PC-3 (cell line): Measurements from ENCODE around the gene ARID1A. TPM values are rescaled to one million over a fixed set of nuclear protein-coding genes. Genes with fewer than 3 reads are reported as not detected.

Source experiments
- ATAC-seq: fragments of 200-7000 bp; cut with Tn5 transposase; 2 replicates; pipeline ENCODE4 v1.9.1; 2020; ENCODE audit warnings: mild to moderate bottlenecking, moderate library complexity
- BruUV-seq: library from RNA; stranded (reverse); fragments of 400-500 nt; replicated peaks from 2 replicates; lab custom pipeline; 2021; lab: Mats Ljungman, UMichigan
- CTCF ChIA-PET: fragments of 300-600 bp; sonication (Branson Sonifier 250); formaldehyde crosslinking; loops from one replicate; lab custom pipeline; 2022; ENCODE audit warnings: antibody characterized with exemption; lab: Charles Lee
- POLR2A ChIA-PET: fragments of 300-600 bp; sonication (Branson Sonifier 250); formaldehyde crosslinking; loops from one replicate; lab custom pipeline; 2022; ENCODE audit warnings: antibody characterized with exemption; ENCODE audit not compliant: unreplicated experiment; lab: Charles Lee
- DNase-seq: peaks from one replicate; pipeline ENCODE4 v3.0.0-alpha.2; 2015
- H2AFZ ChIP-seq: fragments of 300-600 bp; sonication (generic); 2 replicates; pipeline ENCODE4 v1.6.0; 2016; ENCODE audit warnings: antibody characterized with exemption, low read length
- H3F3A ChIP-seq: fragments of 300-600 bp; sonication (generic); one replicate; pipeline ENCODE4 v1.6.0; 2017; ENCODE audit warnings: antibody characterized with exemption, low read length, control low read depth, mild to moderate bottlenecking; ENCODE audit not compliant: unreplicated experiment
- H3K27ac ChIP-seq: fragments of 300-600 bp; sonication (generic); 2 replicates; pipeline ENCODE4 v1.5.1; 2016; ENCODE audit warnings: mild to moderate bottlenecking, low read length
- H3K27me3 ChIP-seq: fragments of 300-600 bp; sonication (generic); 2 replicates; pipeline ENCODE4 v1.6.1; 2016; ENCODE audit warnings: low read length, mixed read lengths
- H3K36me3 ChIP-seq: fragments of 300-600 bp; sonication (generic); 2 replicates; pipeline ENCODE4 v1.6.1; 2016; ENCODE audit warnings: low read depth, mixed run types, low read length, mixed read lengths
- H3K4me1 ChIP-seq: fragments of 300-600 bp; sonication (generic); 2 replicates; pipeline ENCODE4 v1.5.1; 2016; ENCODE audit warnings: low read length; ENCODE audit not compliant: insufficient read depth
- H3K4me2 ChIP-seq: fragments of 300-600 bp; sonication (generic); 2 replicates; pipeline ENCODE4 v1.6.0; 2016; ENCODE audit warnings: low read length
- H3K4me3 ChIP-seq: fragments of 300-600 bp; sonication (generic); 2 replicates; pipeline ENCODE4 v1.5.1; 2016; ENCODE audit warnings: mild to moderate bottlenecking, low read length, mixed read lengths
- H3K79me2 ChIP-seq: fragments of 300-600 bp; sonication (generic); 2 replicates; pipeline ENCODE4 v1.6.1; 2017; ENCODE audit warnings: low read length, mixed read lengths
- H3K9ac ChIP-seq: fragments of 300-600 bp; sonication (generic); 2 replicates; pipeline ENCODE4 v1.6.0; 2016; ENCODE audit warnings: mild to moderate bottlenecking, low read length
- H3K9me2 ChIP-seq: fragments of 300-600 bp; sonication (generic); replicated peaks from 2 replicates; pipeline ENCODE4 v1.6.1; 2016; ENCODE audit warnings: mixed run types, low read length, mixed read lengths
- H3K9me3 ChIP-seq: fragments of 300-600 bp; sonication (generic); 2 replicates; pipeline ENCODE4 v1.6.1; 2016; ENCODE audit warnings: low read length, mixed read lengths
- H4K20me1 ChIP-seq: fragments of 300-600 bp; sonication (generic); 2 replicates; pipeline ENCODE4 v1.6.1; 2016; ENCODE audit warnings: low read length, mixed read lengths
- EZH2 ChIP-seq: fragments of 300-600 bp; sonication (generic); IDR thresholded peaks from one replicate; pipeline ENCODE4 v1.6.1; 2017; ENCODE audit warnings: antibody characterized with exemption, mild to moderate bottlenecking, low read length; ENCODE audit not compliant: unreplicated experiment
- EZH2phosphoT487 ChIP-seq: fragments of 300-600 bp; sonication (generic); IDR thresholded peaks from 2 replicates; pipeline ENCODE4 v1.6.1; 2018; ENCODE audit warnings: mild to moderate bottlenecking, antibody characterized with exemption, low read length, borderline replicate concordance
- intact Hi-C: fragments of 100-400 bp; cut with micrococcal nuclease; formaldehyde crosslinking; loops from 2 replicates; pipeline ENCODE4 v1.9.0; 2023
- total RNA-seq: library from RNA; depleted of rRNA; stranded (reverse); fragments of >200 nt; gene quantifications from 2 replicates; pipeline ENCODE4 v1.2.3, GENCODE V29; 2014
- TF ChIP-seq, protein P1 (sequence below): fragments of 300-600 bp; sonication (generic); conservative IDR thresholded peaks from 2 replicates; pipeline ENCODE4 v1.5.1; 2017; ENCODE audit warnings: antibody characterized with exemption, low read depth, mild to moderate bottlenecking, low read length

Gene ARID1A
- total RNA-seq, 1 experiment from 2014 or later, result 43.8 TPM

GRCh38 chr1:26684763-26685508 is 10.9 kb upstream of the ARID1A start:
- no peak for ATAC-seq
- CTCF ChIA-PET, result no interaction called here
- POLR2A ChIA-PET, result no interaction called here

GRCh38 chr1:26686795-26687194 is 9.0 kb upstream of the ARID1A start:
- peaks cover 3% of the 10 kb centered on the region; the same call in 1 of the 2 replicates for H3K4me1 ChIP-seq
- no peaks in the 10 kb centered on the region for H3K9me3 ChIP-seq
- no peaks in the 10 kb centered on the region for H3K27me3 ChIP-seq
- H3K4me2 ChIP-seq, result no peak overlapping the region
- ATAC-seq (no peak), DNase-seq (peak; percentile 47)
- H3F3A ChIP-seq, result no peaks in the 10 kb centered on the region
- TF ChIP-seq EZH2phosphoT487 (no peak), EZH2 (no peak)
- TF ChIP-seq, protein P1, sequence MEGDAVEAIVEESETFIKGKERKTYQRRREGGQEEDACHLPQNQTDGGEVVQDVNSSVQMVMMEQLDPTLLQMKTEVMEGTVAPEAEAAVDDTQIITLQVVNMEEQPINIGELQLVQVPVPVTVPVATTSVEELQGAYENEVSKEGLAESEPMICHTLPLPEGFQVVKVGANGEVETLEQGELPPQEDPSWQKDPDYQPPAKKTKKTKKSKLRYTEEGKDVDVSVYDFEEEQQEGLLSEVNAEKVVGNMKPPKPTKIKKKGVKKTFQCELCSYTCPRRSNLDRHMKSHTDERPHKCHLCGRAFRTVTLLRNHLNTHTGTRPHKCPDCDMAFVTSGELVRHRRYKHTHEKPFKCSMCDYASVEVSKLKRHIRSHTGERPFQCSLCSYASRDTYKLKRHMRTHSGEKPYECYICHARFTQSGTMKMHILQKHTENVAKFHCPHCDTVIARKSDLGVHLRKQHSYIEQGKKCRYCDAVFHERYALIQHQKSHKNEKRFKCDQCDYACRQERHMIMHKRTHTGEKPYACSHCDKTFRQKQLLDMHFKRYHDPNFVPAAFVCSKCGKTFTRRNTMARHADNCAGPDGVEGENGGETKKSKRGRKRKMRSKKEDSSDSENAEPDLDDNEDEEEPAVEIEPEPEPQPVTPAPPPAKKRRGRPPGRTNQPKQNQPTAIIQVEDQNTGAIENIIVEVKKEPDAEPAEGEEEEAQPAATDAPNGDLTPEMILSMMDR, result no peak
- H3K79me2 ChIP-seq, result no peaks in the 10 kb centered on the region
- H3K9me2 ChIP-seq, result no peaks in the 10 kb centered on the region
- no peaks in the 10 kb centered on the region for H3K36me3 ChIP-seq
- intact Hi-C loops, result no loop called here
- no peak overlapping the region for H3K27ac ChIP-seq
- CTCF ChIA-PET, result no interaction called here
- H2AFZ ChIP-seq, result peak overlapping the region; percentile 60; the same call in 1 of the 2 replicates
- no peak overlapping the region for H3K9ac ChIP-seq
- no peak overlapping the region for H3K4me3 ChIP-seq
- no TSS peak for BruUV-seq
- no peaks in the 10 kb centered on the region for H4K20me1 ChIP-seq
- POLR2A ChIA-PET, result no interaction called here

More at GRCh38 chr1:26684763-26685508, 10.9 kb upstream of the ARID1A start:
- H3K9me3 ChIP-seq, result no peaks in the 10 kb centered on the region
- H3K9me2 ChIP-seq, result no peaks in the 10 kb centered on the region
- H3K4me3 ChIP-seq, result no peak overlapping the region
- H3K27me3 ChIP-seq, result no peaks in the 10 kb centered on the region
- H2AFZ ChIP-seq, result no peak overlapping the region
- no TSS peak for BruUV-seq
- H3K4me2 ChIP-seq, result no peak overlapping the region
- no peak for TF ChIP-seq EZH2phosphoT487
- TF ChIP-seq, protein P1, result no peak
- no peak for TF ChIP-seq EZH2
- H3K79me2 ChIP-seq, result no peaks in the 10 kb centered on the region
- no peak overlapping the region for H3K27ac ChIP-seq
- intact Hi-C loops, result no loop called here
- DNase-seq, result no peak
- no peaks in the 10 kb centered on the region for H3F3A ChIP-seq
- H3K9ac ChIP-seq, result no peak overlapping the region
- no peaks in the 10 kb centered on the region for H3K36me3 ChIP-seq
- no peaks in the 10 kb centered on the region for H3K4me1 ChIP-seq
- no peaks in the 10 kb centered on the region for H4K20me1 ChIP-seq

DNA sequence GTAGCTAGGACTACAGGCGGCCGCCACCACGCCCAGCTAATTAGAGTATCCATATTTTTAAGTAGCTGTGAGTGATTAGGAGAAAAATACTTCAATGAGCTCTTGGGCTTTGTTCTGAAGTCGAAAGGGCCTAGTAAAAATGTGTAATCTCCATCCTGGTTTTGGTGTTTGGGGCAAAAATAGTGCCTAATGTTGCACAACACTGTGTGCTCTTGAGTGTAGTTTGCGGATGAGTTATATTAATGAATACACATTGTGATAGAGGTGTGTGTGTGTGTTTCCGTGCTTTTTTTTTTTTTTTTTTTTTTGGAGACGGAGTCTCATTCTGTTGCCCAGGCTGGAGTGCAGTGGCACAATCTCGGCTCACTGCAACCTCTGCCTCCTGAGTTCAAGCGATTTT is 6.3 kb upstream of the ARID1A start:
- ATAC-seq (no peak), DNase-seq (no peak)
- POLR2A ChIA-PET, result no interaction called here
- Histone ChIP-seq H3K4me1 (peaks cover 20% of the 10 kb centered on the region), H3K9me2 (no peaks in the 10 kb centered on the region), H4K20me1 (no peaks in the 10 kb centered on the region), H3K9me3 (no peaks in the 10 kb centered on the region), H3K36me3 (no peaks in the 10 kb centered on the region), H3K9ac (no peak overlapping the region), H3K4me2 (no peak overlapping the region), H3K79me2 (peaks cover 10% of the 10 kb centered on the region), H2AFZ (no peak overlapping the region), H3K27ac (no peak overlapping the region), H3F3A (no peaks in the 10 kb centered on the region), H3K27me3 (no peaks in the 10 kb centered on the region), H3K4me3 (no peak overlapping the region)
- intact Hi-C loops, result no loop called here
- TF ChIP-seq EZH2 (no peak), EZH2phosphoT487 (no peak)
- TF ChIP-seq, protein P1, result no peak
- CTCF ChIA-PET, result no interaction called here
- BruUV-seq, result no TSS peak
